ENCODE measurements around the gene TMEM131. TPM values are rescaled to one million over a fixed set of nuclear protein-coding genes. Genes with fewer than 3 reads are reported as not detected.

The TMEM131 gene
- total RNA-seq, 1 donor from 2014 or later: 35.4 TPM

- Histone ChIP-seq H3K9me3 (no peaks in the 10 kb centered on the region), H3K4me1 (peaks cover 7% of the 10 kb centered on the region), H3K36me3 (no peaks in the 10 kb centered on the region), H3K27ac (no peak overlapping the region), H3K4me3 (no peak overlapping the region), H3K27me3 (no peaks in the 10 kb centered on the region)
- intact Hi-C loops (cut with DNase I): no loop called here
- DNase-seq (ENCODE audit: extremely low spot score in 2 of 2): no peak
- TF ChIP-seq POLR2A (IDR thresholded peaks at IDR 0.05) (no peak), POLR2AphosphoS5 (IDR thresholded peaks at IDR 0.05; ENCODE audit: insufficient read depth in 1 of 2, low read depth in 1 of 2) (no peak), CTCF (IDR thresholded peaks at IDR 0.05) (no peak)
Measured at GRCh38 chr2:97983698-97984097, 12.1 kb downstream of the TMEM131 start.

GRCh38 chr2:97983134-97983533, 12.6 kb downstream of the TMEM131 start:
- Histone ChIP-seq H3K36me3 (no peaks in the 10 kb centered on the region), H3K4me3 (no peak overlapping the region), H3K27me3 (no peaks in the 10 kb centered on the region), H3K27ac (no peak overlapping the region), H3K9me3 (no peaks in the 10 kb centered on the region), H3K4me1 (peaks cover 7% of the 10 kb centered on the region)
- DNase-seq (ENCODE audit: extremely low spot score in 2 of 2): no peak
- TF ChIP-seq CTCF (IDR thresholded peaks at IDR 0.05) (no peak), POLR2A (IDR thresholded peaks at IDR 0.05) (no peak), POLR2AphosphoS5 (IDR thresholded peaks at IDR 0.05; ENCODE audit: insufficient read depth in 1 of 2, low read depth in 1 of 2) (no peak)
- intact Hi-C loops (cut with DNase I): no loop called here

- H3K9me3 ChIP-seq: no peaks in the 10 kb centered on the region
- TF ChIP-seq CTCF (IDR thresholded peaks at IDR 0.05) (no peak), POLR2A (IDR thresholded peaks at IDR 0.05) (no peak), POLR2AphosphoS5 (IDR thresholded peaks at IDR 0.05; ENCODE audit: insufficient read depth in 1 of 2, low read depth in 1 of 2) (no peak)
- no peak overlapping the region for H3K27ac ChIP-seq
- H3K4me1 ChIP-seq: peaks cover 7% of the 10 kb centered on the region
- no peak overlapping the region for H3K4me3 ChIP-seq
- no peaks in the 10 kb centered on the region for H3K27me3 ChIP-seq
- no peaks in the 10 kb centered on the region for H3K36me3 ChIP-seq
- no peak for DNase-seq (ENCODE audit: extremely low spot score in 2 of 2)
- intact Hi-C loops (cut with DNase I): no loop called here
Measured at GRCh38 chr2:97982621-97983020, 13.1 kb downstream of the TMEM131 start.

- H3K4me3 ChIP-seq: no peak overlapping the region
- intact Hi-C loops (cut with DNase I): no loop called here
- TF ChIP-seq CTCF (IDR thresholded peaks at IDR 0.05) (no peak), POLR2A (IDR thresholded peaks at IDR 0.05) (no peak), POLR2AphosphoS5 (IDR thresholded peaks at IDR 0.05; ENCODE audit: insufficient read depth in 1 of 2, low read depth in 1 of 2) (no peak)
- H3K4me1 ChIP-seq: peaks cover 7% of the 10 kb centered on the region
- no peak for DNase-seq (ENCODE audit: extremely low spot score in 2 of 2)
- no peak overlapping the region for H3K27ac ChIP-seq
- H3K36me3 ChIP-seq: no peaks in the 10 kb centered on the region
- H3K27me3 ChIP-seq: no peaks in the 10 kb centered on the region
- no peaks in the 10 kb centered on the region for H3K9me3 ChIP-seq
Measured at GRCh38 chr2:97981961-97982360, 13.8 kb downstream of the TMEM131 start.

GRCh38 chr2:97979904-97980303, 15.8 kb downstream of the TMEM131 start:
- DNase-seq (ENCODE audit: extremely low spot score in 2 of 2): no peak
- Histone ChIP-seq H3K36me3 (no peaks in the 10 kb centered on the region), H3K9me3 (no peaks in the 10 kb centered on the region), H3K27ac (no peak overlapping the region), H3K27me3 (no peaks in the 10 kb centered on the region), H3K4me3 (no peak overlapping the region), H3K4me1 (peaks cover 7% of the 10 kb centered on the region)
- no peak for TF ChIP-seq POLR2AphosphoS5 (IDR thresholded peaks at IDR 0.05; ENCODE audit: insufficient read depth in 1 of 2, low read depth in 1 of 2)
- no peak for TF ChIP-seq POLR2A (IDR thresholded peaks at IDR 0.05)
- no peak for TF ChIP-seq CTCF (IDR thresholded peaks at IDR 0.05)
- intact Hi-C loops (cut with DNase I): no loop called here

Measured in vagina (tissue), 2 donors.